OCI-LY1 (cell line): ENCODE data around the gene CALCA.

Experiments used
- H2AFZ ChIP-seq: fragments of 200-600 bp; sonication (generic), shearing (Covaris generic); 2 replicates; pipeline ENCODE4 v1.6.0; 2014; ENCODE audit warnings: antibody characterized with exemption, mild to moderate bottlenecking, low read length
- H3F3A ChIP-seq: fragments of 200-600 bp; sonication (generic), shearing (Covaris generic); 2 replicates; pipeline ENCODE4 v1.6.0; 2014; ENCODE audit warnings: mild to moderate bottlenecking, antibody characterized with exemption, low read length, moderate library complexity; ENCODE audit not compliant: insufficient read depth
- H3K27ac ChIP-seq: fragments of 200-600 bp; sonication (generic); 2 replicates; pipeline ENCODE4 v1.5.1; 2014; ENCODE audit warnings: low read length, mixed run types, mild to moderate bottlenecking, low read depth; ENCODE audit not compliant: poor library complexity, severe bottlenecking
- H3K27me3 ChIP-seq: fragments of 200-600 bp; sonication (generic); 2 replicates; pipeline ENCODE4 v1.6.0; 2014; ENCODE audit warnings: antibody characterized with exemption, mild to moderate bottlenecking, low read length, moderate library complexity; ENCODE audit not compliant: insufficient read depth
- H3K36me3 ChIP-seq: fragments of 200-600 bp; sonication (generic); 2 replicates; pipeline ENCODE4 v1.6.1; 2014; ENCODE audit warnings: mild to moderate bottlenecking, antibody characterized with exemption, low read length, moderate library complexity, mixed read lengths; ENCODE audit not compliant: insufficient read depth
- H3K4me1 ChIP-seq: fragments of 200-600 bp; sonication (generic); 2 replicates; pipeline ENCODE4 v1.5.1; 2014; ENCODE audit warnings: mild to moderate bottlenecking, low read length, moderate library complexity; ENCODE audit not compliant: insufficient read depth, severe bottlenecking
- H3K4me2 ChIP-seq: fragments of 200-600 bp; sonication (generic), shearing (Covaris generic); 2 replicates; pipeline ENCODE4 v1.6.1; 2014; ENCODE audit warnings: low read length
- H3K4me3 ChIP-seq: fragments of 200-600 bp; sonication (generic); 2 replicates; pipeline ENCODE4 v1.5.1; 2014; ENCODE audit warnings: low read length, low read depth, mild to moderate bottlenecking, mixed read lengths; ENCODE audit not compliant: poor library complexity, severe bottlenecking
- H3K79me2 ChIP-seq: fragments of 200-600 bp; shearing (Covaris generic); 2 replicates; pipeline ENCODE4 v1.6.1; 2016; ENCODE audit warnings: mixed run types, low read length, mixed read lengths; ENCODE audit not compliant: insufficient read depth
- H3K9ac ChIP-seq: fragments of 200-600 bp; sonication (generic), shearing (Covaris generic); 2 replicates; pipeline ENCODE4 v1.6.1; 2014; ENCODE audit warnings: mild to moderate bottlenecking, low read length, mixed read lengths
- H3K9me2 ChIP-seq: fragments of 200-600 bp; sonication (generic), shearing (Covaris generic); 2 replicates; pipeline ENCODE4 v1.6.1; 2014; ENCODE audit warnings: low read depth, mild to moderate bottlenecking, low read length, mixed read lengths
- H3K9me3 ChIP-seq: fragments of 200-600 bp; shearing (Covaris generic); 2 replicates; pipeline ENCODE4 v1.6.1; 2014; ENCODE audit warnings: low read length, mixed read lengths
- H4K20me1 ChIP-seq: fragments of 200-600 bp; sonication (generic), shearing (Covaris generic); 2 replicates; pipeline ENCODE4 v1.6.0; 2016; ENCODE audit warnings: mild to moderate bottlenecking, low read length; ENCODE audit not compliant: insufficient read depth
- EZH2 ChIP-seq: fragments of 200-600 bp; sonication (generic), shearing (Covaris generic); IDR thresholded peaks from 2 replicates; pipeline ENCODE4 v1.8.0; 2017; ENCODE audit warnings: borderline replicate concordance, mixed run types, mild to moderate bottlenecking, antibody characterized with exemption, low read length, moderate library complexity, mixed read lengths
- TF ChIP-seq, protein P1 (sequence below): fragments of 200-600 bp; sonication (generic), shearing (Covaris generic); IDR thresholded peaks from 2 replicates; pipeline ENCODE4 v1.5.1; 2017; ENCODE audit warnings: mild to moderate bottlenecking, antibody characterized with exemption, low read length, moderate library complexity, mixed read lengths

CALCA gene

DNA sequence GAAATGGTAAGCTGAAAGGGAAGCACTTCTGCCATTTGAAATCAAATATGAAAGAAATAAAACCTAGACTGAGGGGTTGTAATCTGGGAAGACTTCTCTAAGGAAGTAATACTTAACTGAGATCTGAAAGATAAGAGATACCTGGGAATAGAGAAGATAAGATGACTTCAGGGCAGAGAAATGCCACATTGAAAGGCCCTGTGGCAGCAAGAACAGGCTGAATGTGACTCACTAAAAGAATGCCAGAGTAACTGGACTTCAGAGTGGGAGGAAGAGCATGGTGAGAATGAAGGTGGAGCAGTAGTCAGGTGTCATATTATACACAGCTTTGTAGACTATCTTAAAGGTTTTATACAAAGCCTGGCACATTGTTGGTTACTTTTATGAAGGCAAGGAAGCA is 17.6 kb downstream of the CALCA start:
- no peak overlapping the region for H3K9ac ChIP-seq

DNA sequence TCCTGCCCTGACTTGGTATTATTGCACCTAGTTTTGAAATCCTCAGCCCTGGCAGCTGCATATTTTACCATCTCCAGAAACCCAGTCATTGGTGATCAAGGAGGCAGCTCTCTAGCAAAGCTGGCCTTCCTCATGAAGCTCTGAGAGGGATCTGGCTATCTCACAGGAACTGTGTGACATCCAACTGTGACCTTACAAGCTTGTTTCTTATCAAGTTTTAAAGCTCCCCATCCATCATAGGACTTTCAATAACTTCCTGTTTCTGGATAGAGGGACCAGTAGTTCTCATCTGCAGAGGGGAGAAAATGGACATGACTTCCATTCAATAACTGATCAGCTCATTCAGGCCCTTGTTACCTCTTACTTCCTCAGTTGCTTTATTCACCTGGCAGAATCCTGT is 18.2 kb downstream of the CALCA start:
- no peaks in the 10 kb centered on the region for H4K20me1 ChIP-seq
- TF ChIP-seq EZH2, result no peak
- TF ChIP-seq, protein P1, sequence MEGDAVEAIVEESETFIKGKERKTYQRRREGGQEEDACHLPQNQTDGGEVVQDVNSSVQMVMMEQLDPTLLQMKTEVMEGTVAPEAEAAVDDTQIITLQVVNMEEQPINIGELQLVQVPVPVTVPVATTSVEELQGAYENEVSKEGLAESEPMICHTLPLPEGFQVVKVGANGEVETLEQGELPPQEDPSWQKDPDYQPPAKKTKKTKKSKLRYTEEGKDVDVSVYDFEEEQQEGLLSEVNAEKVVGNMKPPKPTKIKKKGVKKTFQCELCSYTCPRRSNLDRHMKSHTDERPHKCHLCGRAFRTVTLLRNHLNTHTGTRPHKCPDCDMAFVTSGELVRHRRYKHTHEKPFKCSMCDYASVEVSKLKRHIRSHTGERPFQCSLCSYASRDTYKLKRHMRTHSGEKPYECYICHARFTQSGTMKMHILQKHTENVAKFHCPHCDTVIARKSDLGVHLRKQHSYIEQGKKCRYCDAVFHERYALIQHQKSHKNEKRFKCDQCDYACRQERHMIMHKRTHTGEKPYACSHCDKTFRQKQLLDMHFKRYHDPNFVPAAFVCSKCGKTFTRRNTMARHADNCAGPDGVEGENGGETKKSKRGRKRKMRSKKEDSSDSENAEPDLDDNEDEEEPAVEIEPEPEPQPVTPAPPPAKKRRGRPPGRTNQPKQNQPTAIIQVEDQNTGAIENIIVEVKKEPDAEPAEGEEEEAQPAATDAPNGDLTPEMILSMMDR, result no peak

More for the DNA sequence above, 17.6 kb downstream of the CALCA start:
- TF ChIP-seq, protein P1, result no peak
- no peak for TF ChIP-seq EZH2
- Histone ChIP-seq H3K4me2 (no peak overlapping the region), H3K79me2 (no peaks in the 10 kb centered on the region), H3K4me1 (no peaks in the 10 kb centered on the region), H2AFZ (no peak overlapping the region), H4K20me1 (no peaks in the 10 kb centered on the region), H3K27me3 (no peaks in the 10 kb centered on the region), H3F3A (no peaks in the 10 kb centered on the region), H3K27ac (no peak overlapping the region), H3K9me3 (no peaks in the 10 kb centered on the region), H3K36me3 (no peaks in the 10 kb centered on the region), H3K4me3 (no peak overlapping the region), H3K9me2 (no peaks in the 10 kb centered on the region)

DNA sequence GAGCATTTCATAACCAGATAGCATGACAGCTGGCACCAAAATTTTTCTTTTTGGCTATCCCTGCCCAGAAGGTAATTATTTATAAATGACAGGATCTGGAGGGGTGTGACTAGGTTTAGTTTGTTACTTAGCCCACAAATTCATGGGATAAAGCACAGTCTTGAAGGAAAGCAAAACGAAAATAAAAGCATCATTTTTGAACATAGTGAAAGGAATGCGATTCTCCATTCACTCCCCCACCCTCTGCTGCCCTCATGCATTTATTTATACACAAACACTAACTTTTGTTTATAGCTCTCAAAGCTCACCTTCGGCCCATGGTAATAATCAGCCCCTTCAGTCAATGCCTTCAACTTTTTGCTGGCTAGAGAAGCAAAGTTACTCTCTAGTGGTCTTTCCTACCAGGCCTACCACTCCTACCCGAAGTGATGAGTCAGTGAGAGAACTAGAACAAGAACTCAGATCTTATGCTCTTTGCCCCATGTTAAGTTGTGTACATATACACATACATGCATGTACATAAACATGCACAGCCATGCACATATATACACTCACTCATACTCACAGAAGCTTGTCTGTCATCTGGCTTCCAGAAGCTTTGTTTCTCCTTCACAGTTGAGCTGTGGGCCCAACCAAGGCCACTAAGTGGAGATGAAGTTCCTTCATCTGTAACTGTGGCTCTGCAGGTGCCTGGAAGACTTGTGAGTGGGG is 22.6 kb downstream of the CALCA start:
- Histone ChIP-seq H3K79me2 (no peaks in the 10 kb centered on the region), H3K4me2 (no peak overlapping the region), H3K9me2 (no peaks in the 10 kb centered on the region), H3K9ac (no peak overlapping the region), H3K36me3 (no peaks in the 10 kb centered on the region), H3K27me3 (no peaks in the 10 kb centered on the region), H2AFZ (no peak overlapping the region), H4K20me1 (no peaks in the 10 kb centered on the region), H3F3A (no peaks in the 10 kb centered on the region), H3K4me3 (no peak overlapping the region), H3K27ac (no peak overlapping the region), H3K4me1 (no peaks in the 10 kb centered on the region), H3K9me3 (no peaks in the 10 kb centered on the region)
- TF ChIP-seq, protein P1, result no peak
- TF ChIP-seq EZH2, result no peak

More for the DNA sequence above, 18.2 kb downstream of the CALCA start:
- Histone ChIP-seq H3K9ac (no peak overlapping the region), H3K79me2 (no peaks in the 10 kb centered on the region), H3K4me3 (no peak overlapping the region), H2AFZ (no peak overlapping the region), H3K9me3 (no peaks in the 10 kb centered on the region), H3K27me3 (no peaks in the 10 kb centered on the region), H3K4me2 (no peak overlapping the region), H3K27ac (no peak overlapping the region), H3F3A (no peaks in the 10 kb centered on the region), H3K36me3 (no peaks in the 10 kb centered on the region), H3K9me2 (no peaks in the 10 kb centered on the region), H3K4me1 (no peaks in the 10 kb centered on the region)
